GM12878 (cell line): Measurements from ENCODE around the gene SBF1. TPM values are rescaled to one million over a fixed set of nuclear protein-coding genes. Genes with fewer than 3 reads are reported as not detected.

Experiments used
- ATAC-seq: fragments of 200-7000 bp; cut with Tn5 transposase; 3 replicates; pipeline ENCODE4 v1.9.1; 2020; ENCODE audit warnings: mild to moderate bottlenecking, moderate library complexity
- BruUV-seq: library from RNA; stranded (reverse); fragments of 400-500 nt; replicated peaks from 2 replicates; lab custom pipeline; 2021; lab: Mats Ljungman, UMichigan
- CTCF ChIA-PET: fragments of 300-600 bp; sonication (Branson Sonifier 250); formaldehyde crosslinking; extraction: SDS; loops from one replicate; lab custom pipeline; 2021; ENCODE audit warnings: inconsistent platforms; lab: Yijun Ruan, JAX
- POLR2A ChIA-PET: fragments of 350-600 bp; formaldehyde crosslinking; extraction: SDS; loops from one replicate; lab custom pipeline; 2021; ENCODE audit warnings: inconsistent platforms; lab: Charles Lee
- RAD21 ChIA-PET: fragments of 300-600 bp; sonication (Branson Sonifier 250); formaldehyde crosslinking; loops from one replicate; lab custom pipeline; 2023; ENCODE audit warnings: antibody characterized with exemption; ENCODE audit not compliant: unreplicated experiment; lab: Charles Lee
- SMC1A ChIA-PET: fragments of 300-600 bp; sonication (Branson Sonifier 250); formaldehyde crosslinking; loops from one replicate; lab custom pipeline; 2023; ENCODE audit not compliant: unreplicated experiment, uncharacterized antibody; lab: Charles Lee
- DNase-seq: peaks from one replicate; pipeline ENCODE4 v3.0.0-alpha.2; 2011; ENCODE audit warnings: low read depth, low spot score
- FAIRE-seq: peaks from 3 replicates; lab custom pipeline; 2011; peaks lifted over from hg19 to GRCh38; lab: Jason Lieb, UNC
- H2AFZ ChIP-seq: 2 replicates; pipeline ENCODE4 v1.6.0; 2011; ENCODE audit warnings: low read depth, low read length, control low read depth; ENCODE audit not compliant: control insufficient read depth
- H3K27ac ChIP-seq: 2 replicates; pipeline ENCODE4 v1.5.1; 2011; ENCODE audit warnings: control low read depth; ENCODE audit not compliant: control insufficient read depth, insufficient read depth
- H3K27me3 ChIP-seq, 2 experiments: replicated peaks in 1 of 2; 2 replicates each; pipeline versions ENCODE4 v1.6.0 to v1.6.1; 2011; ENCODE audit warnings: low read length in 1 of 2; ENCODE audit not compliant: control insufficient read depth in 2 of 2, insufficient read depth in 2 of 2
- H3K36me3 ChIP-seq, 2 experiments: 2 replicates each; pipeline ENCODE4 v1.5.1; 2011; ENCODE audit warnings: low read length in 1 of 2; ENCODE audit not compliant: control insufficient read depth in 2 of 2, insufficient read depth in 2 of 2
- H3K4me1 ChIP-seq: 2 replicates; pipeline ENCODE4 v1.6.1; 2011; ENCODE audit warnings: mild to moderate bottlenecking, low read length, moderate library complexity, mixed read lengths; ENCODE audit not compliant: control insufficient read depth, insufficient read depth
- H3K4me2 ChIP-seq: 2 replicates; pipeline ENCODE4 v1.6.0; 2011; ENCODE audit warnings: control low read depth; ENCODE audit not compliant: control insufficient read depth, insufficient read depth
- H3K4me3 ChIP-seq: fragments of 200-600 bp; sonication (generic); 2 replicates; pipeline ENCODE4 v1.5.1; 2016
- H3K79me2 ChIP-seq: 2 replicates; pipeline ENCODE4 v1.6.0; 2011; ENCODE audit warnings: low read length; ENCODE audit not compliant: control insufficient read depth, insufficient read depth
- H3K9ac ChIP-seq: 2 replicates; pipeline ENCODE4 v1.8.0; 2011; ENCODE audit warnings: low read length, control low read depth, mixed read lengths; ENCODE audit not compliant: control insufficient read depth, insufficient read depth
- H3K9me3 ChIP-seq: replicated peaks from 3 replicates; pipeline ENCODE4 v1.5.1; 2011; ENCODE audit warnings: mild to moderate bottlenecking, low read length; ENCODE audit not compliant: control insufficient read depth, insufficient read depth
- H4K20me1 ChIP-seq: 2 replicates; pipeline ENCODE4 v1.6.0; 2011; ENCODE audit not compliant: control insufficient read depth, insufficient read depth
- BHLHE40 ChIP-seq, 2 experiments: fragments of 450-650 bp in 1 of 2; IDR thresholded peaks; 2 replicates each; pipeline ENCODE4 v1.6.1; 2011 to 2017; ENCODE audit warnings: low read depth in 2 of 2, borderline replicate concordance in 1 of 2, improper control_type of control experiment in 1 of 2, low read length in 1 of 2, mild to moderate bottlenecking in 1 of 2
- CBX5 ChIP-seq: sonication (generic); IDR thresholded peaks from 2 replicates; pipeline ENCODE4 v1.6.1; 2016; ENCODE audit warnings: low read depth, moderate library complexity, mild to moderate bottlenecking, inconsistent platforms
- CEBPB ChIP-seq, 2 experiments: fragments of 150-350 bp in 1 of 2; IDR thresholded peaks; 2 replicates each; pipeline ENCODE4 v1.6.1; 2012 to 2014; ENCODE audit warnings: low read depth in 2 of 2, low read length in 2 of 2, borderline replicate concordance in 1 of 2, inconsistent platforms in 1 of 2
- EGR1 ChIP-seq, 2 experiments: IDR thresholded peaks; 1 replicate in 1 of 2; 2 replicates in 1 of 2; pipeline ENCODE4 v1.6.1; 2011 to 2012; ENCODE audit warnings: low read depth in 2 of 2, low read length in 2 of 2, borderline replicate concordance in 1 of 2, mild to moderate bottlenecking in 1 of 2, moderate library complexity in 1 of 2
- FOXM1 ChIP-seq: IDR thresholded peaks from 2 replicates; pipeline ENCODE4 v1.6.1; 2012; ENCODE audit warnings: low read depth, mild to moderate bottlenecking, inconsistent platforms, low read length, moderate library complexity
- JUNB ChIP-seq: IDR thresholded peaks from 2 replicates; pipeline ENCODE4 v1.6.1; 2016; ENCODE audit warnings: antibody characterized with exemption, mild to moderate bottlenecking
- KLF5 ChIP-seq: fragments of 450-650 bp; IDR thresholded peaks from 2 replicates; pipeline ENCODE4 v1.6.1; 2014; ENCODE audit warnings: mild to moderate bottlenecking; ENCODE audit not compliant: partially characterized antibody
- PML ChIP-seq: IDR thresholded peaks from 2 replicates; pipeline ENCODE4 v1.6.1; 2012; ENCODE audit warnings: low read length, inconsistent platforms
- POLR2A ChIP-seq: IDR thresholded peaks from 2 replicates; pipeline ENCODE4 v1.6.1; 2011; ENCODE audit warnings: low read depth, mild to moderate bottlenecking, low read length
- PRDM15 ChIP-seq: fragments of 450-650 bp; formaldehyde crosslinking; IDR thresholded peaks from 2 replicates; pipeline ENCODE4 v1.4.0; 2020; ENCODE audit warnings: mild to moderate bottlenecking, moderate library complexity
- RFX5 ChIP-seq: IDR thresholded peaks from 2 replicates; pipeline ENCODE4 v1.6.1; 2011; ENCODE audit warnings: low read depth, low read length, improper control_type of control experiment
- SMAD5 ChIP-seq: IDR thresholded peaks from 2 replicates; pipeline ENCODE4 v1.6.1; 2016; ENCODE audit warnings: antibody characterized with exemption, low read depth
- TCF3 ChIP-seq: IDR thresholded peaks from 2 replicates; pipeline ENCODE4 v1.6.1; 2012; ENCODE audit warnings: low read depth, mild to moderate bottlenecking, low read length, borderline replicate concordance; ENCODE audit not compliant: insufficient read depth
- YBX1 ChIP-seq: fragments of 450-650 bp; IDR thresholded peaks from 2 replicates; pipeline ENCODE4 v1.6.1; 2016; ENCODE audit warnings: antibody characterized with exemption
- WGBS: methylation state at CpG from one replicate; pipeline ENCODE4 v1.1.6; 2016; ENCODE audit warnings: low lambda C conversion rate; ENCODE audit not compliant: insufficient replicate concordance, insufficient coverage; ENCODE audit errors: missing lambda C conversion rate; 5-methylcytosine and 5-hydroxymethylcytosine counted together
- in situ Hi-C: fragments of 300-500 bp; cut with MboI; formaldehyde crosslinking; loops from 9 replicates; pipeline ENCODE4 v1.14.3; 2018; ENCODE audit warnings: mixed read lengths
- intact Hi-C: fragments of 100-400 bp; cut with micrococcal nuclease; formaldehyde crosslinking; loops from one replicate; pipeline ENCODE4 v1.14.2; 2022; ENCODE audit not compliant: unreplicated experiment
- polyA plus RNA-seq, 11 experiments: library from polyadenylated mRNA; depleted of rRNA in 4 of 11; unstranded in 6 of 11; stranded (reverse) in 5 of 11; fragments of >200 nt; fragmentation: Nextera tagmentation in 4 of 11; fragmentation: Illumina TruSeq in 1 of 11; extraction: Ambion mirVana in 4 of 11; extraction: Trizol in 1 of 11; gene quantifications; 1 replicate in 1 of 11; 2 replicates in 10 of 11; pipeline versions ENCODE4 v1.2.1 to v1.2.3, GENCODE V29; 2011 to 2016; ENCODE audit warnings: inconsistent platforms in 2 of 11, missing spikeins in 2 of 11, low read depth in 1 of 11
- total RNA-seq, 4 experiments: library from RNA; depleted of rRNA in 3 of 4; stranded (reverse); fragments of >200 nt in 3 of 4; fragmentation: Illumina TruSeq in 1 of 4; extraction: Trizol in 1 of 4; gene quantifications; 2 replicates each; pipeline versions ENCODE4 v1.2.1 to v1.2.3, GENCODE V29; 2013 to 2021

Gene SBF1
- total and polyA plus RNA-seq, 10 of the 15 experiments (the other 5 are each of a cell fraction or from before 2014, with no cell fraction given), result 0.23 to 95.0 (median 17.8) TPM

GRCh38 chr22:50422046-50422445 is 52.8 kb downstream of the SBF1 start:
- H3K4me2 ChIP-seq, result no peak overlapping the region
- H3K79me2 ChIP-seq, result no peaks in the 10 kb centered on the region
- ChIA-PET POLR2A (no interaction called here), SMC1A (no interaction called here), CTCF (interaction anchor here (0.5 kb wide), 1 partner anchor 112 kb away, joined by 3 read pairs; no protein-coding TSS in a partner anchor), RAD21 (no interaction called here)
- no peak overlapping the region for H3K9ac ChIP-seq
- 98% methylated on average over 14 of the region's 14 CpGs for WGBS
- no peaks in the 10 kb centered on the region for H3K9me3 ChIP-seq
- H4K20me1 ChIP-seq, result no peaks in the 10 kb centered on the region
- TF ChIP-seq RFX5, result no peak
- no peaks in the 10 kb centered on the region for H3K27me3 ChIP-seq
- H3K4me1 ChIP-seq, result no peaks in the 10 kb centered on the region
- H2AFZ ChIP-seq, result no peak overlapping the region
- DNase-seq (no peak), FAIRE-seq (no peak), ATAC-seq (no peak)
- intact Hi-C loops (no loop called here), in situ Hi-C loops (no loop called here)
- no peak overlapping the region for H3K4me3 ChIP-seq
- no TSS peak for BruUV-seq
- H3K36me3 ChIP-seq, result peaks cover 25 to 31% of the 10 kb centered on the region in 2 experiments
- no peak overlapping the region for H3K27ac ChIP-seq

GRCh38 chr22:50420581-50420980 is 54.3 kb downstream of the SBF1 start:
- Histone ChIP-seq H3K4me2 (no peak overlapping the region), H3K9ac (no peak overlapping the region), H3K4me1 (no peaks in the 10 kb centered on the region), H3K36me3 (peaks cover 27 to 38% of the 10 kb centered on the region in 2 experiments), H3K27me3 (no peaks in the 10 kb centered on the region), H3K79me2 (no peaks in the 10 kb centered on the region), H3K27ac (no peak overlapping the region), H4K20me1 (no peaks in the 10 kb centered on the region), H3K4me3 (no peak overlapping the region), H2AFZ (no peak overlapping the region), H3K9me3 (no peaks in the 10 kb centered on the region)
- whole genome bisulfite sequencing, result 88% methylated on average over 12 of the region's 12 CpGs
- FAIRE-seq, result no peak
- no peak for DNase-seq
- ChIA-PET SMC1A (no interaction called here), POLR2A (interaction anchor here (0.5 kb wide), 1 partner anchor 10 kb away, joined by 5 read pairs; no protein-coding TSS in a partner anchor), CTCF (no interaction called here), RAD21 (no interaction called here)
- BruUV-seq, result no TSS peak
- intact Hi-C loops (no loop called here), in situ Hi-C loops (no loop called here)
- ATAC-seq, result no peak
- TF ChIP-seq CBX5 (no peak), YBX1 (no peak), CEBPB (IDR thresholded peaks at IDR 0.05; ENCODE audit: borderline replicate concordance in 1 of 2, low read depth in 2 of 2, low read length in 2 of 2) (no peak), TCF3 (no peak), POLR2A (no peak), KLF5 (no peak), FOXM1 (no peak), SMAD5 (no peak), JUNB (no peak), BHLHE40 (IDR thresholded peaks at IDR 0.05; ENCODE audit: borderline replicate concordance in 1 of 2, low read depth in 2 of 2, low read length in 1 of 2) (no peak), PML (no peak), EGR1 (IDR thresholded peaks at IDR 0.05; ENCODE audit: borderline replicate concordance in 1 of 2, low read depth in 2 of 2, low read length in 2 of 2) (no peak), PRDM15 (CRISPR knock-in tag) (no peak)
